Occipital lobe (tissue), 2 donors: ENCODE data around the gene THPO. TPM values are rescaled to one million over a fixed set of nuclear protein-coding genes. Genes with fewer than 3 reads are reported as not detected.

Source experiments
- DNase-seq: peaks from one replicate; lab custom pipeline; 2025; lab: John Stamatoyannopoulos, UW
- total RNA-seq: library from RNA; depleted of rRNA; stranded (reverse); fragments of >200 nt; gene quantifications from one replicate; pipeline ENCODE4 v1.2.3, GENCODE V29; 2014

The THPO gene
- not detected for total RNA-seq

DNA sequence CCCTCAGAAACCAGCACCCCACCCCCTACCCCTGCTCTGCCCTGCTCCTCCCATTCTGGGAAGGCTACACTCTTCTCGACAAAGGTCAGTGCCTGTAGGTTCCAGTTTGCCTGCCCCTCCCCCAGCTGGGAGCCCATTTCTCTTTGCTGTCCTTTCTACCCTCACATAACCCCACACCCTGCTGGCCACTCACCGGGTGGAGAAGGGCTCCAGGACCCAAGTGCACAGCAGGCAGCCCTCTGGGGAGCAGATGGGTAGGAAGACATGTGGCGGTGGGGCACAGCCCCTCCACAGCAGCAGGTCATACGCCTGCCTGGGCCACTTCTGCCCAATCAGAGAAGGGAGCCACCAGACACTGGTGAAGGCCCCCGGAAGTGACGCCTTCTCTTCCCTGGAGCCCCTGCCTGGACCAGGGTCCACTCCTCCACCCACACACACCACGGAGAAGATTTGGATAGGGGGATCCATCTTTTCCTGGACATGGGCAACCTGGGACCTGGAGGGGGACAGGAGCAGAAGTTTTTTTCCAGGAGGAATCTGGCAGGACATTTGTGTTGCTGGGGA lies at the start of gene THPO:
THPO (minus strand) TSS at position 326 of the 564 bp plus-strand sequence. CDS start 1,948 bp downstream, outside the sequence.
- DNase-seq: no peak

GRCh38 chr3:184426691-184427141 lies 48.7 kb upstream of the THPO start:
- no peak for DNase-seq

- DNase-seq: no peak
Measured at GRCh38 chr3:184423561-184423960, 45.6 kb upstream of the THPO start.

- DNase-seq: no peak
Measured at GRCh38 chr3:184419171-184419570, 41.2 kb upstream of the THPO start.

DNA sequence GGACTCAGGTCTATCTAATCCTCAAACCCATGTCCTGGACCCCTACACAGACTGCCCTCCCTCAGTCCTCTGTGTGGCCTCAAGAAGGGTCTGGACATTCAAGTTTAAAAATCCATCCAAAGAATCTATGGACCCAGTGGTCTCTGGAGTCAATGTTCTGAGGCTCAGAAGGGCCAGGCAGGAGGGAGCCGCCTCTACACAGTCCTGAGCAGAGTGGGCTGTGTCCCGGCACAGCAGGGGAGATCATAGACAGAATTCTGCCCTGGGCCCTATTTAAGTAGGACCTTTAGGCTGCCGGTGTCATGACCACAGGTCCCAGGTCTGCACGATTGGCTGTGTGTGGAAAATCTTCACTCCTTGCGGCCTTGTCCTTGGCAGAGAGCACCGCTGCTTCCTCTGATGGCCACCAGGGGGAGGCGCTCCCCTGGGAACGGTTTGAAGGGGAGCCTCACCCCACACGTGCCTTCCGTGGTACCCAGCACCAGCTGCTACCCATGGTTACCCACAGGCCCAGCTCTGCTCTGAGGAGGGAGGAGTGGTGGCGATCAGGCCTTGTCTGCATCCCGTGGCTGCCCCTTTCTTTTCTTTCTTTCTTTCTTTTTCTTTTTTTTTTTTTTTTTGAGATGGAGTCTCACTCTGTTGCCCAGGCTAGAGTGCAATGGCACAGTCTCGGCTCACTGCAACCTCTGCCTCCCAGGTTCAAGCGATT lies 39.8 kb upstream of the THPO start:
- no peak for DNase-seq

- DNase-seq: no peak
Measured at GRCh38 chr3:184415203-184415490, 37.1 kb upstream of the THPO start.

- DNase-seq: no peak
Measured at GRCh38 chr3:184414418-184415202, 36.6 kb upstream of the THPO start.

- DNase-seq: no peak
Measured at GRCh38 chr3:184409946-184410500, 32.0 kb upstream of the THPO start.

- no peak for DNase-seq
Measured at GRCh38 chr3:184409331-184409926, 31.4 kb upstream of the THPO start.

- no peak for DNase-seq
Measured at GRCh38 chr3:184405075-184406030, 27.3 kb upstream of the THPO start.

GRCh38 chr3:184399410-184399809 lies 21.4 kb upstream of the THPO start:
- no peak for DNase-seq

- DNase-seq: no peak
Measured at GRCh38 chr3:184395320-184395660, 17.3 kb upstream of the THPO start.

- no peak for DNase-seq
Measured at GRCh38 chr3:184391266-184391665, 13.3 kb upstream of the THPO start.

GRCh38 chr3:184389935-184390528 lies 12.0 kb upstream of the THPO start:
- DNase-seq: no peak

DNA sequence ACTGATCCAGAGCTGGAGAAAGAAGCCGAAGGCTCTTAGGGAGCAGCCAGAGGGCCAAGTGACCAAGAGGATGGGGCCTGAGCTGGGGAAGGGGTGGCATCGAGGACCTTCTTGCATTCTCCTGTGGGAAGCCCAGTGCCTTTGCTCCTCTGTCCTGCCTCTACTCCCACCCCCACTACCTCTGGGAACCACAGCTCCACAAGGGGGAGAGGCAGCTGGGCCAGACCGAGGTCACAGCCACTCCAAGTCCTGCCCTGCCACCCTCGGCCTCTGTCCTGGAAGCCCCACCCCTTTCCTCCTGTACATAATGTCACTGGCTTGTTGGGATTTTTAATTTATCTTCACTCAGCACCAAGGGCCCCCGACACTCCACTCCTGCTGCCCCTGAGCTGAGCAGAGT lies 11.4 kb upstream of the THPO start:
- no peak for DNase-seq

DNA sequence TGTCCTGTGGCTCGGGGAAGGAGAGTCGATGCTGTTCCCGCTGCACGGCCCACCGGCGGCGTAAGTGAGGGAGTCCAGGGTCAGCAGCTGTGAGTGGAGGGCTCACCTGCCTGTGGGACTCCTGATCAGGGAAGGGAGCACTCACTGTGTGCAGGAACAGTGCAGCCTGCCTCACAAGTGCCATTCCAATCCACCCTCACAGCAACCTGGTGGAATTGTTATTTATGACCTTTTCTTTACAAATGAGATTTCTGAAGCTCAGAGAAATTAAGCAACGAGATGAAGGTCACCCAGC lies 10.9 kb upstream of the THPO start:
- no peak for DNase-seq

DNA sequence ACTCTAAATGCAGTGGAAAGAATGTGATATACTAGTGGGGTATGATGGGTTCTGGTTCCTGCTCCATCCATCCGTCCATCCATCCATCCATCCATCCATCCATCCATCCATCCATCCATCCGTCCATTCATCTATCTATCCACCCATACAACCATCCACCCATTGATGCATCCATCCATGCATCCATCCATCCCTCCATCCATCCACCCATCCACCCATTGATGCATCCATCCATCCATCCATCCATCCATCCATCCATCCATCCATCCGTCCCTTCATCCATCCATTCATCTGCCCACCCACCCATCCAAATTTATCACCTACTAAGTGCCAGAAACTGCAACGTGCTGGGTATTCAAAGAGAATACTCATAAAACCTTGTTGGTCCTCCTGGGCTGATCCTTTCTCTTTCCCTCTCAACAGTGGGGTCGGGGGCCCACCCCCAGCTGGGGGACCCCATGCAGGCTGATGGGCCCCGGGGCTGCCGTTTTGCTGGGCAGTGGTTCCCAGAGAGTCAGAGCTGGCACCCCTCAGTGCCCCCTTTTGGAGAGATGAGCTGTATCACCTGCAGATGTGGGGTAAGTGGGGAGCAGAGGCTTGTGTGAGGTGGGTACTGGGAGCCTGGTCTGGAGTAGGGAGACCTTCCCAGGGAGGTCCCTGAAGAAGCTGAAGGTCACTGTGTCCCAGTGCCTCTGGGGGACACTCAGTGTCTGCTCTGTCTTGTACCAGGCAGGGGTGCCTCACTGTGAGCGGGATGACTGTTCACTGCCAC lies 10.3 kb upstream of the THPO start:
- DNase-seq: no peak

- DNase-seq: no peak
Measured at GRCh38 chr3:184387174-184387714, 9.2 kb upstream of the THPO start.

- DNase-seq: no peak
Measured at GRCh38 chr3:184386047-184386806, 8.2 kb upstream of the THPO start.
